HEK293T (cell line): ENCODE results near the gene TBC1D22A.

Experiments used
- ELF4 ChIP-seq: fragments of 450-650 bp; IDR thresholded peaks from 2 replicates; pipeline ENCODE4 v1.6.1; 2017; ENCODE audit warnings: antibody characterized with exemption
- FOXK2 ChIP-seq: fragments of 450-650 bp; IDR thresholded peaks from 2 replicates; pipeline ENCODE4 v1.6.1; 2016; ENCODE audit warnings: mild to moderate bottlenecking
- FOXM1 ChIP-seq: fragments of 450-650 bp; IDR thresholded peaks from 2 replicates; pipeline ENCODE4 v1.6.1; 2017; ENCODE audit warnings: mild to moderate bottlenecking, borderline replicate concordance
- HDGF ChIP-seq: fragments of 450-650 bp; IDR thresholded peaks from 2 replicates; pipeline ENCODE4 v1.6.1; 2017; ENCODE audit warnings: antibody characterized with exemption, borderline replicate concordance
- L3MBTL2 ChIP-seq: fragments of 450-650 bp; conservative IDR thresholded peaks from 2 replicates; pipeline ENCODE4 v1.6.1; 2016; ENCODE audit warnings: mild to moderate bottlenecking
- LEF1 ChIP-seq: fragments of 450-650 bp; IDR thresholded peaks from 2 replicates; pipeline ENCODE4 v1.6.1; 2017; ENCODE audit warnings: mild to moderate bottlenecking, borderline replicate concordance
- PKNOX1 ChIP-seq: fragments of 450-650 bp; IDR thresholded peaks from 2 replicates; pipeline ENCODE4 v1.6.1; 2016
- SP1 ChIP-seq: fragments of 450-650 bp; IDR thresholded peaks from 2 replicates; pipeline ENCODE4 v1.6.1; 2017
- SUZ12 ChIP-seq: fragments of 450-650 bp; IDR thresholded peaks from 2 replicates; pipeline ENCODE4 v1.6.1; 2016; ENCODE audit warnings: mild to moderate bottlenecking
- ZNF384 ChIP-seq: fragments of 450-650 bp; IDR thresholded peaks from 2 replicates; pipeline ENCODE4 v1.6.1; 2016

DNA sequence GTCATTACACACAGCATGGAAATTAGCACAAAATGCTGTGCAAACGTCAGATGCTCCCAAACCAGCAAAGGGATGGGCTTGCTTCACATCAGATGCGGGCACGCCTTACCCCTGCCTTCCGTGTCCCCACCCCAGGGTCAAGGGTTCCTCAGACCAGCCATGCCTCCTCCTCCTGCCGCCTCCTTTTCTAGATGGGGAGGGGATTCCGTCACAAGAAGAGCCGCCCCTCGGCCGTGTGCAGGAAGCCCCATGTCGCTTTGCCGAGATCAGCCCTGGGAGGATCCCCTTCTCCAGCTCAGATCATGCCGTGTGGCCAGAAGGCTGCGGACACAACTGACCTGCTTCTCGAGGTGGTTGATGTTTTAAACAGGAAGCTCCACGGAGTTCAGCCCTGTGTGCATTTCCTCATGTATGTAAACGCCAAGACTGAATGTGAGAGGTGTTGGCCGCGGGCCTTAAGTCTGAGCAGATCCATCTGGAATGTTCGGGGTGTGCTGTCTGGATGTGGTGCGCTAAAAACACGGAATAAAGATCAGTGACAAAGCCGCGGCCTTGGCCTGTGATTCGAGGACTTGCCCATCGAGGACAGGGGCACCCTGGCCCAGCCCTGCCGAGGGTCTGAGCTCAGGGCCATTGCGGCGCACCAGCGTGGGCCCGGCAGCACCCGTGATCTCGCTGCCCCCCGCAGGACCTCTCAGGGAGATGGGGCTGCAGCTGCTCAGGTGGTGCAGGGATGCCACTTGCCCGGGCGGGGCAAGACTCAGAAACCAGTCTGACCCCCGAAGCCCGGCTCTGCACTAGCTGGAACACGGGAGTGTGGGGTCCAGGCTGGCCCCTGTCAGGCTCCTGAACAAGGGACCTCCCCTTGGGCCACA lies 412.9 kb downstream of the TBC1D22A start:
- no peak for TF ChIP-seq ELF4
- TF ChIP-seq SP1: no peak
- no peak for TF ChIP-seq HDGF
- TF ChIP-seq FOXM1: no peak
- no peak for TF ChIP-seq L3MBTL2
- no peak for TF ChIP-seq LEF1
- TF ChIP-seq SUZ12: no peak
- TF ChIP-seq ZNF384: no peak
- no peak for TF ChIP-seq FOXK2
- no peak for TF ChIP-seq PKNOX1
